H1 (cell line): ENCODE results near the gene ILDR2. TPM values are rescaled to one million over a fixed set of nuclear protein-coding genes. Genes with fewer than 3 reads are reported as not detected.
A peak's percentile ranks its signal among the peaks of the same experiment; 100 is the strongest.

ENCODE experiments used
- HDAC6 ChIP-seq: IDR thresholded peaks from one replicate; pipeline ENCODE4 v1.7.1; 2012; ENCODE audit warnings: low read depth, mild to moderate bottlenecking, inconsistent platforms, low read length, moderate library complexity
- polyA plus RNA-seq, 7 experiments: library from polyadenylated mRNA; depleted of rRNA in 3 of 7; stranded (reverse) in 5 of 7; unstranded in 2 of 7; fragments of >200 nt in 5 of 7; fragments of 200-250 nt in 2 of 7; gene quantifications; 1 replicate in 5 of 7; 2 replicates in 1 of 7; 4 replicates in 1 of 7; pipeline versions ENCODE4 v1.2.1 to v1.2.3, GENCODE V29; 2011 to 2013; ENCODE audit warnings: missing spikeins in 2 of 7, mixed read lengths in 2 of 7
- total RNA-seq: library from RNA; stranded (reverse); fragmentation: NEBNext Ultra II Directional; extraction: Animal tissue kit (Norgen Biotek cat#: 25700); gene quantifications from 2 replicates; pipeline ENCODE4 v1.2.1, GENCODE V29; 2021
- TF ChIP-seq, protein P1 (sequence below): IDR thresholded peaks from 2 replicates; pipeline ENCODE4 v1.6.1; 2011; ENCODE audit warnings: low read depth, mild to moderate bottlenecking, low read length; ENCODE audit not compliant: insufficient read depth

Gene ILDR2
- total and polyA plus RNA-seq, 2 of the 8 experiments (the other 6 are each of a cell fraction or from before 2014, with no cell fraction given): 0.85 to 0.86 TPM

DNA sequence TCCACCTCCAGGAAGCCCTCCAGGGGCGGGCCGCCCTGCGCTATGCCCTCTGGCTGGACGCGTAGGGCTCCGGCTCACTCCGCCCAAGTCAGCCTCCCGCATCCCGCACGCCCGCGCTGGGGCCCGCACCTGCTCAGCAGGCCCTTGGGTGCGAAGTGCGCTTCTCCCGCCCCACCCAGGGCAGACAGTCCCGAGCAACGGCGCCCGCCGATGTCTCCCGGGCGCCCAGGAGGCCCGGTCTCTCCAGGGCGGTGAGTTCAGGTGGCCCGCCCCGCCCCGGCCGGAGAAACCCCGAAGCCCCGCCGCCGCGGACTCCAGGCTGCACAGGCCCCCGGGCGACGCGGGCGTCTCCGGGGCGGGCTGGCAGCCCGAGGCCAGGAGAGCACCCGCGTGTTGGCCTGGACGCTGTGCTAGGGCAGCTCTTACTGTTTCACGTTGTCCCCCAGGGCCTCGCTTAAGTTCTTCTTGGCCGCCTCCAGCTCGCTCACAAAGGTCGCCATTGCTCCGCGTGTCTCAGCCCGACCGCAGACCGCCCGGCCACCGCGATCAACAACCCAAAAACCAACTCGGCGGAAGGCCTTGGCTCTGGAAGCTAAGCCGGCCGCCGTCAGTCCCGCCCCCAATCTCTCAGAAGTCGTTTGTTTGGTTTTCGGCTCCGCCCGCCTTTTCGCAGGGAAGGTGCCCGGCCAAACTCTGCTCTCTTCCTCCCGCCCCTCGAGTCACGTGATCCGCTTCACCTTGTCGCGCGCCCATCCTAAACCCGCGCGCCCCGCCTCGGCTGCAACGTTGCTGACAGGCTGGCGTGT lies 99.4 kb downstream of the ILDR2 start, which contains the start of gene TADA1 (continued):
- TF ChIP-seq, protein P1, sequence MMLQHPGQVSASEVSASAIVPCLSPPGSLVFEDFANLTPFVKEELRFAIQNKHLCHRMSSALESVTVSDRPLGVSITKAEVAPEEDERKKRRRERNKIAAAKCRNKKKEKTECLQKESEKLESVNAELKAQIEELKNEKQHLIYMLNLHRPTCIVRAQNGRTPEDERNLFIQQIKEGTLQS: peak; percentile 76
- no peak for TF ChIP-seq HDAC6
